NCI-H1694 (cell line): ENCODE measurements around the gene TACC3.
A peak's percentile ranks its signal among the peaks of the same experiment; 100 is the strongest.

Source experiments
- DNase-seq: peaks from one replicate; lab custom pipeline; 2025; lab: John Stamatoyannopoulos, UW

The TACC3 gene

DNA sequence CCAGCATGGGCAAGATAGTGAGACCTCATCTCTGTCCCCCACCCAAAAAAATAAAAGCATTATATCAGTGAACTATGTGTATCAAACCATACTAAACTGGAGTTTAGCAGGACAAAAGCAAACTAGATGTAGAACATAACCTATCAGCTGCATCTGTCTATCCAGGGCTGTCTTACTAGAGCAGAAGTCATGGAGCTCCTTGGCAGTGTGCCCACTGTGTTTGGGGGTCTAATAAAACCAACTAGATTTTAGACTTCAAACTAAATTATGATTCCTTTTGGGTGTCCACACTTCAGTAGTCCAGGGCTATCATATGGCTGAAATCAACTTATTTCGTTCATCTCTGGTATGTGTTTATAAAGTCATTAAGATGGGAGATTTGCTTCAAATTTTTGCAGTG is 17.5 kb upstream of the TACC3 start:
- DNase-seq = no peak

- DNase-seq = no peak
Observed at GRCh38 chr4:1705732-1706131, 15.6 kb upstream of the TACC3 start.

GRCh38 chr4:1706358-1706757 is 15.0 kb upstream of the TACC3 start:
- DNase-seq = no peak

DNA sequence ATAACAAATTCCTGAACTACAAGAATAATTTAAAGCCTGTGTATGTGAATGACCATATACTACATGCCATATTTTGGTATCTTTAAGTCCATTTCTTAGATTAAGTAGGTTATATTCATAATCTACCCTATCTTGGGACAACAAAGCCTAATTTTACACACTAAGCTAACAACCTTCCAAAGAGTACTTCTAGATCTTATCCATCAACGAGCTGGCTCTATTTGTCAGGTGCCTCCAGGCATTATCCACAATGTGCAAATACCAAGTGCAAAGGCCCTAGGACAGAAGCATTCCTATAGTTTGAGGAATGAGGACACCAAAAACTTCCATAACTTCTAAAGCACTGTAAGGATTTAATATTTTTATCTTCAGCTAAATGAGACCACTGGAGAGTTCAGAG is 12.7 kb upstream of the TACC3 start:
- no peak for DNase-seq

DNA sequence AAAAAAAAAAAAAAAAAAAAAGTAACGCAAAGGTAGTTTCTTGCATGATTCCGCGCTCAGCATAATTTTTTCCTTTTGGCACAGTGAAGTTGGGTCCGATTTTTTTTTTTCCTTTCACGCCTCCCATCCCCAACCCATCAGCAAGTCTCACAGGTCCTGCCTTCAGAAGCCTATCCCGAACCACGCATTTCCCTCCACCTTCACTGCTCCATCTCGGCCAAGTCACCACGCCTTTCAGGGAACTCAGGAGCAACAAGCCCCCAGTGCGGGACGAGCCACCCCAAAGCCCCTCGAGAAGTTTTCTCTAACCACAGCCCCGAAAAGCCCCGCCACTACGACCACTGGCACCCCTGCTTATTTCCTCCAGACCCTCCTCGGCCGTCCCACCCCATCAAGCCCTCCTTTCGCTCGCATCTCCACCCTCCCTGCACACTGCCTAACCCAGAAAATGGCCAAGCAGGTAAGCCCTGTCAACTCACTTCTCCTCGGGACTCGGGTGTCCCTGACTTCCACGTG is 10.2 kb upstream of the TACC3 start:
- DNase-seq = no peak

DNA sequence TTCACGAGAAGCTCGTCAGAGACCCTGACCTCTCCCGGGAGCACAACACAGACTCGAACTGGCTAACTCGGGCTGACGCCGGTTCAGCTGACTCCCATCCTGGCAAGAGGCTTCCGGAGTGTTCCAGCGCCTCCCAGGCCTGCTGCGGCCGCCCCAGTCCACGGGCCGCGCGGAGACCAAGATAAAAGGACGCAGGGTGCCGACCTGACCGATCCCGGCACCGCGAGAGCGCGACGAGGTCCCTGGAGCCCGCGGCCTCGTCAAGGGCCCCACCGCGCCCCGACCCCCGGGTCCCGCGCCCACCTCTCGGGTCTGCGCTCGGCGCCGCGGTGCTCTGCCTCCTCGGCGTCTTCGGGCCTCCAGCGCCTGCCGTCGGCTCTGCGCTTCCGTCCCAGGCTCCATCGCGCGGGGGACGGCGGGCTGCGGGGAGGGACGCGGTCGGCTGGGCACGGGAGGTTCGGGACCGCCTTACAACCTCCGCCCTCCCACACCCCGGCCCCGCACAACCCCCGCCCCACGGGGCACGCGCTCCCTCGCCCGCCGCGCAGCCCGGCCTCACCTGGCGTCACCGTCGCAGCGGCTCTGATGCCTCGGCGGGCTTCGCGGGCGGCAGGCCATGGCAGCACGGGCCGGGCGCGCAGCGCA is 9.6 kb upstream of the TACC3 start:
- no peak for DNase-seq

GRCh38 chr4:1712216-1713002 is 8.9 kb upstream of the TACC3 start, which contains the start of gene SLBP:
Gene SLBP (minus strand): TSS chr4:1712319. CDS start chr4:1712188, 131 bp downstream.
- peak; percentile 81 for DNase-seq

DNA sequence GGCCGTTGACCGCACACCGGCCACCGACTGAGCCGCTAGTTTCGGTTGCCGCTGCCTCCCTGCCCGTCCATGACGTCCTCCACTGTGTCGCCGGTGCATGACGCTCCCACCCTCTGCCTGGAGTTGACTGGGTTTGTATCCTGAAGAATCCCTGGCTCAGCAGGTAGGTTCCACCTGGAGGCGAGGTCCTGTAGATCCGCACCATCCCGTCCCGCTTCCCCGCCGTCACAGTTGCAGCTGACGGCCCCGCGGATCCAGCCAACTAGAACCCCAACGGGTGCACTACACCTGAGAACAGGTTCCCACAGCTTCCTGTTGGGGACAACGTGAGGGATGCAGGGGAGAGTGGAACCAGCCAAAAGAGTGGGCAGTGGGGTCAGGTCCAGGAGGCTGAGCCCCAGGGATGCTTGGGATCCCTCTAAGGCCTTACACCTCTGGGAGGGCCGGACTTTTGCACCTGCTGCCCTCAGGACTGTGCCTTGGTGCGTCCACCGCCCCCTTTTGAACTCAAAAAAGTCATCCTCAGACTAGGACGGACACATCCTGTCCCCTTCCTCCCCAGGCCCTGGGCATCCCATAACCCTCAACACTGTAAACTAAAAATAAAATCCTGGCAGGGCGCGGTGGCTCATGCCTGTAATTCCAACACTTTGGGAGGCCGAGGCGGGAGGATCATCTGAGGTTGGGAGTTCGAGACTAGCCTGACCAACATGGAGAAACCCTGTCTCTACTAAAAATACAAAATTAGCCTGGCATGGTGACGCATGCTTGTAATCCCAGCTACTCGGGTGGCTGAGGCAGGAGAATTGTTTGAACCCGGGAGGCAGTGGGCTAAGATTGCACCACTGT is 8.1 kb upstream of the TACC3 start:
- DNase-seq = no peak

GRCh38 chr4:1714303-1715001 is 6.9 kb upstream of the TACC3 start:
- DNase-seq = no peak

GRCh38 chr4:1715002-1715758 is 6.1 kb upstream of the TACC3 start:
- DNase-seq = no peak

DNA sequence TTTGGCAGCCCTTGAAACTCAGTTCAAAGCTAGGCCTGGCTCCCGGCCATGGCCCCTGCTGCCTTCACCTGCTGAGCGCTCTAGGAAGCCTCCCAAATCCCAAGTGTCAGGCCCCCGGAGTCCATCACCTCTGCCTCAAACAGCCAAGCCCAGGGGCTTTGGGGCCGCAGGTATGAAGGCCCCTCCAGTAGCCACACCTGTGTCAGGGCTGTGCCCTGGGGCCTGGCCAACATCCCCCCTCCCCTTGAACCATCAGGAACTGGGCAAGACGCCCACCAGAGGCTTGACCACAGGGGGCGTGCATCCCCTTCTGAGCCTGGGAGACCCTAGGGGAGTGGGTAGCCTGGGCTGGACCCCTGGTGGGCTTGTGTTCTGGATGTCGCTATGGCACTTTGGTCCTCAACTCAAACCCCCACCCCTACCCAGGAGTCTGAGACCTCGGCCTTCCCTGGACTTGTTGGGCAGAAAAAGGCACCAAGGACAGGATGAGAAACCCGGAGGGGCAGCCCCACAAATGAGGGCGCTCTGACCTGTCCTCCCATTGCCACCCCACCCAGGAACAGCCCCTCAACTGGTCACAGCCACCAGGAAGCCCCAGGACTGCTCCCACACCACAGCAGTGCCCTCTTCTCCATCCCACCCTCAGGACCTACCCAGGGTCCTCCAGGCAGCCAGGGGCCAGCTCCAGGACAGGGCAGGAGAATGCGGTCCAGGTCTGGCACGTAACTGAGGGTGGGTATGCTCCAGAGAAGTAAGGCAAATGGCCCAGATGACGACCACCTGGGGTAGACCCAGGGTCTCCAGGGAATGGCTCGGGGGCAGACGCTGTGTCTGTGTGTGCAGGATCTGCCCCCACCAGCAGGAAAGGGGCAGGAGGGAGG is 5.0 kb upstream of the TACC3 start:
- no peak for DNase-seq

GRCh38 chr4:1717129-1718094 is 3.9 kb upstream of the TACC3 start:
- DNase-seq = no peak

DNA sequence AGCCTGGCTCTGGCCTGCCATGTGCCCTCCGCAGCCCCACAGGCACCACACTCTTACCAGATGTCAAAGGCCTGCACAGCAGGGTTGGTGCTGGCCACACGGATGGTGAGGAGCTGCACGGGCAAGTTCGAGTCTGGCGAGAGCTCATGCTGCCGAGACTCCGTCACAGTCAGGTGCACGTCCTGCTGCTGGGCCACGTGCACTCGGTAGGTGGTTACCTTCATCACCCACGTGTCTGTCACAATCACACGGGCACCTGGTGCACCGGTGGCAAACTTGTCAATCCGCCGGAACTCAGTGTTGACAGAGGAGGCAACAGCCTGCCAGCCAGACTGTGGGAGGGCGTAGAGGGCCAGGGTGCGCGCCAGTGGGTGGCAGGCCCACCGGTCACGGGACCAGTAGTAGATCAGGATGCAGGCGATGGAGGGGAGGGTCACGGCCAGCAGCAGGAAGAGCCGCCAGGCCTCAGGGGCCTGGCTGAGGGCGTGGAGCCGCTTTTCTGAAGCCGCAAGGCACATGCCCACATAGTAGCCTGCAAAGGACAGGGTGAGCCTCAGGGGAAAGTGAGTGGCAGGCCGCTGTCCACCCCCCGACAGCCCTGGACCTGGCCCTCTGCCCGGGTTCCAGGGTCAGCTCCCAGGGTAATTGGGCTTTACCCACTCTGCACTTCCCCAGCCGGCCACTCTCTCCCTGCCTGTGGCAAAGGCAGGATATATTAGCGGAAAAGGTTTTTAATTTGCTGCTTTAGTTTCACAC is 3.0 kb upstream of the TACC3 start:
- DNase-seq = no peak

DNA sequence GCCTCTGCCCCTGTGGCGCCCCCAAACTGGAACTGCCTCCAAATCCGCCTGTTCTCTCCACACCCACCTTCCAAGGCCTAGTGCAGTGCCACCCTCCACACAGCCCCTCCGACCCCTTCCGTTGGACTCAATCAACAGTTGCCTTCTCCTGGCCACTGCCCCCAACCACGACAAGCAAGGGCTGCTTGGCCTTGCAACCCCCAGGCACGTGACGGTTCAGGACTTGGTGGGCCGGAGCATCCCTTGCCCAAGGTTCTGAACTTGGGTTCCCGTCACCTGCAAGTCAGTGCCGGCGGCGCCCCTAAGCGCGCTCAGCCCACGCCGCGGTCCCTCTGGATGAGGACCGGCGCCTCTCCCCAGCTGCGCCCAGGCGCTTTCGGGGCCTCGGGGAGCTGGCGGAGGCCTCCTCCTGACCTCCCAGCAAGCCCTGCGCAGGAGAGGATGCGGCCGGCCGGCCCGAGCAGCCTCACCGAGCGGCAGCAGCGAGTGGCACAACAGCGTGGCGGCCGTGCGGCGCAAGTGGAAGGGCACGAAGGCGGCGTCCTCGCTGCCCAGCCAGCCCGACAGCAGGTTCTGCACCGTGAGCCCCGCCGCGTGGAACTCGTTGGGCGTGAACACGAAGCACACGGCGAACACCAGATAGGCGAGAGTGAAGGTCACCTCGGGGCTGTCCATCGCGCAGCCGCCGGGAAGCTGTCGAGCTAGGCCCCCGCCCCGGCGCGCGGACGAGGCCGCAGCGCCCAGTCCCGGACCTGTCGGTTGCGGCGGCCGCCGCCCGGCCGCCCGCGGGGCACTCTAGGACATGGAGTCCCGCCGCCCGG is 948 bp upstream of the TACC3 start:
- no peak for DNase-seq

DNA sequence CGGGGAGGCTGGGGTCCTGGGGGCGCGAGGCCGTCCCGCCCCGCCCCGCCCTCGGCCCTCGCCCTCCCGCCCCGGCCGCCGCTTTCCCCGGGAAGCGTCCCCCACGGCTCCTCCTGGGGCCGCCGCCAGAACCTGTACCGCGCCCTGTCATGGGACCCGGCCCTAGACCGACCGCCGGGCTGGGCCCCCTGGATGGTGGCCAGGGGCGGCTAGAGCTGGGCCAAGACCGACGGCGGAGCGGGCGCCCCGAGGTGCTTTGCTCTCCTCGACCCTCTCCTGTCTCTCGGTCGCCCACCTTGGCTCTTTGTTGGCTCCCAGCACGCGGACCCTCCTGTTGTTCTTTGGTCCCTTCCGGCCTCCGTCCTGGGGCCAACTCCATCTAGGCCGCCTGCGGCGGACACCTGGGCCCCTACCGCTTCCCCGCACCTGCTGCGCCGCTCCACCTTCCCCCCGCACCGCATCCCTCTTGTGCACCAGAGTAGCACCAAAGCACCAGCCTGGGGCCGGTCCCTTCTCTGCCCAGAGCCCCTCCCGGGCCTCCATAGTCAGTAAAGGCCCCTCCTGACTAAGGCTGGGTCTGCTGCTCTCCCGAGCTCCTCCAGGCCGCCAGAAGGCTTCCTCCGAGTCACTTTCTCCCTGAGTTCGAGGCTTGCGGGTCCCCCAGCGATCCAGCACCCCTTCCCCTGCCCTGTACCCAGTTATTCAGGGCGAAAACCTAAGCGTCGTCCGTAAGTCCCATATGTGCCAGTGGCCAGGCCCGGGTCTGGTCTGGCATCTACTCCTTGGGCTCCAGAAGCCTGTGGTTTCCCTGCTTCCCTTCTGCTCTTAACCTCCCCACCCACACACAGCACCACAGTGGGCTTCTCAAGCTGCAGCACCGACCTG is 587 bp downstream of the TACC3 start:
- DNase-seq = no peak

DNA sequence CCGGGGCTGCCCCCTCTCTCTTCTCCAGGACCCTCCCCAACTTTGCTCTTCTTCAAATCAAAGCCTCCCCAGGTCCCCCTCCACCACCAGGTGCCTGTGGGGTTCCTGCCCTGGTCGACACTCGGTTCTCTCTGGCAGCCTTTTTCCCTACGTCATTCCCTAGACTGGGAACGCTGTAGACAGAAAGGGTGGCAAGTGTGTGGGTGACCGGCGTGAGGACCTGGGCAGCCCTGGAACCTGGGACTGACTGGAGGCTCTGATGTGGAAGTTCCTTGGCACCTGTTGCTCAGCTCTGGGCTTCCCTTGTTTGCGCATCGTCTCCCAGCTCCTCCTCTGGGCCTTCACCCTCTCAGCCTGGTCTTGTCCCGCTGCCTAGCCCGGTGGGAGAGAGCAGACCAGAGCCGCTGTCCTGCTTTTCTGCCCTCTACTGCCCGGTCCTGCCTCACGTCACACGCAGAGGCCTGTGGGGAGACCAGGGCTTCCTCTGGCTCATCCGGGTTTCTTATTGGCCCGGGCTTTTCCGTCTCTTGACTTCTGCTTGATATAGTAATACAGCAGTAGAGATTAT is 1.3 kb downstream of the TACC3 start:
- no peak for DNase-seq
